ENCODE data around the gene INTS12.

DNA sequence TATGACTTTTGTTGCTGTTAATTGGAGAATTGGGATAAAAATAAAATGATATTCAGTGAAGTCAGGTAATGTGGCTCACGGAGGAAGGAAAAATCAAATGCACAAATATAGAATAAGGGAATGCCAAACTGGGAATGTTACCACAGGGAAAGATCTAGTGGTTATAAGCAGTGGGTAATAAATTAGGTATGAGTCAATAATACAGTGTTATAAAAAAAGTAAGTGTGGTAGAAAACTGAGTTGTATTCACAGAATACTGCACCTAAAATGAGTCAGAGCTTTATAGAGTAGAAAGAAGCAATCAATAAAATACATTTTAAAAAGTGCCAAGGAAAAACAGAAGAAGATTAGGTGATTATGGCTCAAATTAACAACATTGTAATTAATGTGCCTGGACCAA, 34.5 kb downstream of the INTS12 start:
- no peak for TF ChIP-seq POLR2A (IDR thresholded peaks at IDR 0.05)
- TF ChIP-seq, protein P1, sequence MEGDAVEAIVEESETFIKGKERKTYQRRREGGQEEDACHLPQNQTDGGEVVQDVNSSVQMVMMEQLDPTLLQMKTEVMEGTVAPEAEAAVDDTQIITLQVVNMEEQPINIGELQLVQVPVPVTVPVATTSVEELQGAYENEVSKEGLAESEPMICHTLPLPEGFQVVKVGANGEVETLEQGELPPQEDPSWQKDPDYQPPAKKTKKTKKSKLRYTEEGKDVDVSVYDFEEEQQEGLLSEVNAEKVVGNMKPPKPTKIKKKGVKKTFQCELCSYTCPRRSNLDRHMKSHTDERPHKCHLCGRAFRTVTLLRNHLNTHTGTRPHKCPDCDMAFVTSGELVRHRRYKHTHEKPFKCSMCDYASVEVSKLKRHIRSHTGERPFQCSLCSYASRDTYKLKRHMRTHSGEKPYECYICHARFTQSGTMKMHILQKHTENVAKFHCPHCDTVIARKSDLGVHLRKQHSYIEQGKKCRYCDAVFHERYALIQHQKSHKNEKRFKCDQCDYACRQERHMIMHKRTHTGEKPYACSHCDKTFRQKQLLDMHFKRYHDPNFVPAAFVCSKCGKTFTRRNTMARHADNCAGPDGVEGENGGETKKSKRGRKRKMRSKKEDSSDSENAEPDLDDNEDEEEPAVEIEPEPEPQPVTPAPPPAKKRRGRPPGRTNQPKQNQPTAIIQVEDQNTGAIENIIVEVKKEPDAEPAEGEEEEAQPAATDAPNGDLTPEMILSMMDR (IDR thresholded peaks at IDR 0.05): no peak

Measured in esophagus squamous epithelium (tissue), 4 donors.